Islet precursor cell (in vitro differentiated cells): ENCODE data around the gene GP2.
"Not testable (repeated sequence)": the region's sequence is repeated elsewhere in the genome, so short reads cannot be mapped to it uniquely, and the experiment has no call there.

Experiments
- DNase-seq: peaks from one replicate; pipeline ENCODE4 v3.0.0-alpha.2; 2018

Gene GP2

GRCh38 chr16:20323591-20324117 lies 3.7 kb downstream of the GP2 start:
- DNase-seq, result no peak

- no peak for DNase-seq
These were observed 4.6 kb downstream of the GP2 start for GRCh38 chr16:20322696-20323095.

- no peak for DNase-seq
These were observed 5.6 kb downstream of the GP2 start for GRCh38 chr16:20321671-20322070.

- DNase-seq, result not testable (repeated sequence)
These were observed 6.3 kb downstream of the GP2 start for GRCh38 chr16:20321051-20321450.

GRCh38 chr16:20320592-20320991 lies 6.7 kb downstream of the GP2 start:
- no peak for DNase-seq

GRCh38 chr16:20320178-20320577 lies 7.1 kb downstream of the GP2 start:
- no peak for DNase-seq

GRCh38 chr16:20319406-20319805 lies 7.9 kb downstream of the GP2 start:
- no peak for DNase-seq

- no peak for DNase-seq
These were observed 8.9 kb downstream of the GP2 start for GRCh38 chr16:20318437-20318836.

GRCh38 chr16:20318006-20318405 lies 9.3 kb downstream of the GP2 start:
- DNase-seq, result no peak

GRCh38 chr16:20317117-20317516 lies 10.2 kb downstream of the GP2 start:
- DNase-seq, result no peak

- no peak for DNase-seq
These were observed 10.6 kb downstream of the GP2 start for GRCh38 chr16:20316715-20317114.

GRCh38 chr16:20315764-20316163 lies 11.5 kb downstream of the GP2 start:
- no peak for DNase-seq

GRCh38 chr16:20314575-20314974 lies 12.7 kb downstream of the GP2 start:
- DNase-seq, result no peak

GRCh38 chr16:20313741-20314140 lies 13.6 kb downstream of the GP2 start:
- no peak for DNase-seq

GRCh38 chr16:20312536-20313095 lies 14.7 kb downstream of the GP2 start:
- not testable (repeated sequence) for DNase-seq

GRCh38 chr16:20311548-20311947 lies 15.8 kb downstream of the GP2 start:
- no peak for DNase-seq

- no peak for DNase-seq
These were observed 16.6 kb downstream of the GP2 start for GRCh38 chr16:20310421-20311395.

GRCh38 chr16:20309786-20310185 lies 17.5 kb downstream of the GP2 start:
- no peak for DNase-seq

- DNase-seq, result no peak
These were observed 18.3 kb downstream of the GP2 start for GRCh38 chr16:20308801-20309590.

- no peak for DNase-seq
These were observed 19.0 kb downstream of the GP2 start for GRCh38 chr16:20308266-20308665.

- DNase-seq, result no peak
These were observed 19.5 kb downstream of the GP2 start for GRCh38 chr16:20307791-20308190.

GRCh38 chr16:20307240-20307671 lies 20.1 kb downstream of the GP2 start:
- DNase-seq, result no peak

- no peak for DNase-seq
These were observed 20.9 kb downstream of the GP2 start for GRCh38 chr16:20306401-20306800.
